HepG2 (cell line): ENCODE data around the gene PCSK6. TPM values are rescaled to one million over a fixed set of nuclear protein-coding genes. Genes with fewer than 3 reads are reported as not detected.

ENCODE experiments used
- ATAC-seq: fragments of 200-7000 bp; cut with Tn5 transposase; 3 replicates; pipeline ENCODE4 v1.9.1; 2020; ENCODE audit warnings: mild to moderate bottlenecking, moderate library complexity
- BruUV-seq: library from RNA; stranded (reverse); fragments of 400-500 nt; replicated peaks from 2 replicates; lab custom pipeline; 2021; lab: Mats Ljungman, UMichigan
- CTCF ChIA-PET: fragments of 300-600 bp; formaldehyde crosslinking; extraction: SDS; loops from one replicate; lab custom pipeline; 2021; ENCODE audit warnings: low total read pairs, inconsistent platforms, low intra/inter-chr PET ratio; lab: Yijun Ruan, JAX
- POLR2A ChIA-PET: fragments of 350-600 bp; sonication (Branson Sonifier 250); formaldehyde crosslinking; loops from one replicate; lab custom pipeline; 2020; ENCODE audit warnings: antibody characterized with exemption, inconsistent platforms; lab: Yijun Ruan, JAX
- DNase-seq: peaks from one replicate; pipeline ENCODE4 v3.0.0-alpha.2; 2015; ENCODE audit warnings: low spot score
- FAIRE-seq: peaks from 3 replicates; lab custom pipeline; 2011; peaks lifted over from hg19 to GRCh38; lab: Jason Lieb, UNC
- H2AFZ ChIP-seq: one replicate; pipeline ENCODE4 v1.6.1; 2011; ENCODE audit warnings: low read length, inconsistent platforms
- H3K27ac ChIP-seq: fragments of 300-600 bp; 3 replicates; pipeline ENCODE4 v1.8.0; 2011; ENCODE audit warnings: mixed run types, mild to moderate bottlenecking, mixed read lengths, low read length, inconsistent platforms; ENCODE audit not compliant: insufficient read depth; ENCODE audit errors: extremely low read length
- H3K27me3 ChIP-seq, 2 experiments: fragments of 200-600 bp in 1 of 2; 2 replicates in 1 of 2; 3 replicates in 1 of 2; pipeline versions ENCODE4 v1.6.0 to v1.8.0; 2011; ENCODE audit warnings: low read length in 2 of 2, mild to moderate bottlenecking in 2 of 2, moderate library complexity in 2 of 2, inconsistent platforms in 1 of 2; ENCODE audit not compliant: insufficient read depth in 2 of 2, control insufficient read depth in 1 of 2
- H3K36me3 ChIP-seq, 2 experiments: fragments of 200-600 bp in 1 of 2; replicated peaks in 1 of 2; 2 replicates in 1 of 2; 3 replicates in 1 of 2; pipeline versions ENCODE4 v1.5.1 to v1.8.0; 2011; ENCODE audit warnings: low read length in 2 of 2, inconsistent platforms in 1 of 2; ENCODE audit not compliant: insufficient read depth in 2 of 2, control insufficient read depth in 1 of 2
- H3K4me1 ChIP-seq: 2 replicates; pipeline ENCODE4 v1.5.1; 2012; ENCODE audit warnings: low read length, inconsistent platforms; ENCODE audit not compliant: insufficient read depth
- H3K4me2 ChIP-seq: 2 replicates; pipeline ENCODE4 v1.6.0; 2011; ENCODE audit warnings: low read depth, low read length, inconsistent platforms
- H3K4me3 ChIP-seq, 3 experiments: fragments of 200-600 bp in 1 of 3; sonication (generic), shearing (Covaris generic) in 1 of 3; replicated peaks in 1 of 3; 2 replicates each; pipeline ENCODE4 v1.5.1; 2011 to 2016; ENCODE audit warnings: low read length in 3 of 3, inconsistent platforms in 2 of 3, low read depth in 2 of 3, mild to moderate bottlenecking in 2 of 3, control low read depth in 1 of 3, mixed read lengths in 1 of 3; ENCODE audit not compliant: insufficient read depth in 1 of 3
- H3K79me2 ChIP-seq: one replicate; pipeline ENCODE4 v1.6.1; 2011; ENCODE audit warnings: low read length, inconsistent platforms; ENCODE audit not compliant: insufficient read depth
- H3K9ac ChIP-seq: 2 replicates; pipeline ENCODE4 v1.6.0; 2011; ENCODE audit warnings: mild to moderate bottlenecking, low read depth, low read length, inconsistent platforms; ENCODE audit not compliant: insufficient read depth
- H3K9me3 ChIP-seq: 2 replicates; pipeline ENCODE4 v1.5.1; 2012; ENCODE audit warnings: mild to moderate bottlenecking, low read length
- H4K20me1 ChIP-seq: 2 replicates; pipeline ENCODE4 v1.6.0; 2011; ENCODE audit warnings: inconsistent platforms, mild to moderate bottlenecking, low read length, moderate library complexity; ENCODE audit not compliant: insufficient read depth
- CAMTA2 ChIP-seq: sonication (generic); formaldehyde crosslinking; IDR thresholded peaks from 2 replicates; pipeline ENCODE4 v1.4.0; 2020; ENCODE audit warnings: mild to moderate bottlenecking, missing genetic modification reagents, borderline replicate concordance
- KDM4B ChIP-seq: sonication (generic); formaldehyde crosslinking; IDR thresholded peaks from 2 replicates; pipeline ENCODE4 v1.4.0; 2020; ENCODE audit warnings: missing genetic modification reagents
- MTF2 ChIP-seq: sonication (generic); formaldehyde crosslinking; IDR thresholded peaks from 2 replicates; pipeline ENCODE4 v1.5.0; 2020; ENCODE audit warnings: missing genetic modification reagents, borderline replicate concordance
- SMARCC2 ChIP-seq: fragments of 450-650 bp; IDR thresholded peaks from 2 replicates; pipeline ENCODE4 v1.6.1; 2017; ENCODE audit warnings: antibody characterized with exemption, mild to moderate bottlenecking
- ZBTB49 ChIP-seq: sonication (generic); formaldehyde crosslinking; IDR thresholded peaks from 2 replicates; pipeline ENCODE4 v1.4.0; 2020; ENCODE audit warnings: missing genetic modification reagents, borderline replicate concordance
- ZNF431 ChIP-seq: sonication (generic); formaldehyde crosslinking; IDR thresholded peaks from 2 replicates; pipeline ENCODE4 v1.9.0; 2022; ENCODE audit warnings: missing genetic modification reagents, low read depth, mild to moderate bottlenecking, borderline replicate concordance
- ZSCAN25 ChIP-seq: sonication (generic); formaldehyde crosslinking; IDR thresholded peaks from 2 replicates; pipeline ENCODE4 v1.8.0; 2022; ENCODE audit warnings: mild to moderate bottlenecking, missing genetic modification reagents
- WGBS: methylation state at CpG from one replicate; pipeline ENCODE4 v1.1.6; 2017; ENCODE audit warnings: low lambda C conversion rate; 5-methylcytosine and 5-hydroxymethylcytosine counted together
- in situ Hi-C: cut with HindIII; loops from 2 replicates; pipeline ENCODE4 v1.10.0; 2017; ENCODE audit warnings: low pct_unique_long_range_greater_than_20kb; ENCODE audit not compliant: extremely low pct_ligation_motif_present
- intact Hi-C: fragments of 100-400 bp; cut with micrococcal nuclease; formaldehyde crosslinking; loops from one replicate; pipeline ENCODE4 v1.10.0; 2022; ENCODE audit not compliant: unreplicated experiment
- polyA plus RNA-seq, 8 experiments: library from polyadenylated mRNA; depleted of rRNA in 3 of 8; stranded (reverse) in 7 of 8; unstranded in 1 of 8; fragments of >200 nt; fragmentation: Illumina TruSeq in 4 of 8; extraction: Trizol in 4 of 8; gene quantifications; 2 replicates each; pipeline versions ENCODE4 v1.2.1 to v1.2.3, GENCODE V29; 2011 to 2016; ENCODE audit warnings: low read depth in 4 of 8, missing spikeins in 1 of 8, mixed read lengths in 1 of 8; ENCODE audit not compliant: insufficient read depth in 1 of 8
- total RNA-seq, 5 experiments: library from RNA; depleted of rRNA; stranded (reverse); fragments of >200 nt; fragmentation: Illumina TruSeq; extraction: Trizol; gene quantifications; 2 replicates each; pipeline ENCODE4 v1.2.3, GENCODE V29; 2016; ENCODE audit warnings: low read depth in 1 of 5

Gene PCSK6
- total and polyA plus RNA-seq, 2 of the 13 experiments (the other 11 are each of a cell fraction or from before 2014, with no cell fraction given), result 56.5 to 155 TPM

GRCh38 chr15:101397521-101398003 lies 91.9 kb downstream of the PCSK6 start:
- Histone ChIP-seq H3K4me3 (no peak overlapping the region), H2AFZ (no peak overlapping the region), H3K36me3 (peaks cover 47 to 78% of the 10 kb centered on the region in 2 experiments; a peak in 4 of 5 replicates), H3K4me2 (no peak overlapping the region), H3K27ac (no peak overlapping the region), H3K27me3 (no peaks in the 10 kb centered on the region), H3K4me1 (no peaks in the 10 kb centered on the region), H4K20me1 (no peaks in the 10 kb centered on the region; the same call in 1 of the 2 replicates), H3K9ac (no peak overlapping the region), H3K79me2 (no peaks in the 10 kb centered on the region), H3K9me3 (no peaks in the 10 kb centered on the region)
- FAIRE-seq, result no peak
- DNase-seq, result no peak
- ChIA-PET CTCF (no interaction called here), POLR2A (no interaction called here)
- intact Hi-C loops (no loop called here), in situ Hi-C loops (no loop called here)
- BruUV-seq, result no TSS peak
- TF ChIP-seq SMARCC2 (no peak), ZSCAN25 (CRISPR knock-in tag) (no peak), ZBTB49 (CRISPR knock-in tag) (no peak), MTF2 (no peak), ZNF431 (CRISPR knock-in tag) (no peak), CAMTA2 (no peak), KDM4B (CRISPR knock-in tag) (no peak)
- 96% methylated on average over 6 of the region's 12 CpGs for WGBS
- ATAC-seq, result no peak; the same call in 2 of the 3 replicates
